ENCODE results near the gene LRRC8D. TPM values are rescaled to one million over a fixed set of nuclear protein-coding genes. Genes with fewer than 3 reads are reported as not detected.

Gene LRRC8D
- total and polyA plus RNA-seq, 2 experiments from 2014 or later: 10.1 to 13.8 TPM

- H3K27ac ChIP-seq: no peak overlapping the region
- no peaks in the 10 kb centered on the region for H3K27me3 ChIP-seq
- peak in 1 of 2 donors; percentile 64 for DNase-seq (ENCODE audit: low read depth in 1 of 2, low spot score in 1 of 2)
- TF ChIP-seq CTCF (IDR thresholded peaks at IDR 0.05; ENCODE audit: low read depth, low read length): peak; percentile 12
- H3K4me3 ChIP-seq: no peak overlapping the region
- no peaks in the 10 kb centered on the region for H3K36me3 ChIP-seq
- H3K4me1 ChIP-seq (ENCODE audit: low read depth): no peaks in the 10 kb centered on the region
- H3K9me3 ChIP-seq (ENCODE audit: low read depth): no peaks in the 10 kb centered on the region
These were observed 141.4 kb downstream of the LRRC8D start for GRCh38 chr1:89962024-89962741.

GRCh38 chr1:89962742-89963075 is 141.9 kb downstream of the LRRC8D start:
- no peak for TF ChIP-seq CTCF (IDR thresholded peaks at IDR 0.05; ENCODE audit: low read depth, low read length)
- H3K27ac ChIP-seq: no peak overlapping the region
- H3K4me1 ChIP-seq (ENCODE audit: low read depth): no peaks in the 10 kb centered on the region
- no peak overlapping the region for H3K4me3 ChIP-seq
- DNase-seq (ENCODE audit: low read depth in 1 of 2, low spot score in 1 of 2): peak in 1 of 2 donors; percentile 21
- H3K36me3 ChIP-seq: no peaks in the 10 kb centered on the region
- H3K9me3 ChIP-seq (ENCODE audit: low read depth): no peaks in the 10 kb centered on the region
- H3K27me3 ChIP-seq: no peaks in the 10 kb centered on the region

- Histone ChIP-seq H3K36me3 (no peaks in the 10 kb centered on the region), H3K27me3 (no peaks in the 10 kb centered on the region), H3K4me1 (ENCODE audit: low read depth) (no peaks in the 10 kb centered on the region), H3K27ac (no peak overlapping the region), H3K9me3 (ENCODE audit: low read depth) (no peaks in the 10 kb centered on the region), H3K4me3 (no peak overlapping the region)
- TF ChIP-seq CTCF (IDR thresholded peaks at IDR 0.05; ENCODE audit: low read depth, low read length): no peak
- peak in 1 of 2 donors; percentile 58 for DNase-seq (ENCODE audit: low read depth in 1 of 2, low spot score in 1 of 2)
These were observed 144.4 kb downstream of the LRRC8D start for GRCh38 chr1:89965193-89965768.

DNA sequence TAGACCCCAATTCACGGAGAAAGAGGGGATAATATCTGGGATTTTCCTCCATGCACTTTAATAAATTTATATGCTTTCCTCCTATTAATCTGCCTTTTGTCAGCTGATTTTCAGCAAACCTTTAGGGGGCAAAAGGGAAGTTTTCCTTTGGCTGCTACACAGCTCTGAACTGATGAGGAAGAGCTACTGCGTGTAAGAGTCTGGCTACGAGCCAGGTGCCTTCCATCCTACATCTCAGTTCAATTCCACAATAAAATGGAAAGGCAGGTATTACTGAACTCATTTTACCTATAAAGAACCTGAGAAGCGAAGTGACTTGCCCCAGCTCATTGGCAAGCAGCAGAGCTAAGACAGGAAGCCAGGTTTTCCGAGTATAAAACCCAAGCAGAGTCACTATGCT is 145.8 kb downstream of the LRRC8D start:
- Histone ChIP-seq H3K9me3 (ENCODE audit: low read depth) (no peaks in the 10 kb centered on the region), H3K27me3 (no peaks in the 10 kb centered on the region), H3K4me3 (no peak overlapping the region), H3K36me3 (no peaks in the 10 kb centered on the region), H3K27ac (no peak overlapping the region), H3K4me1 (ENCODE audit: low read depth) (no peaks in the 10 kb centered on the region)
- TF ChIP-seq CTCF (IDR thresholded peaks at IDR 0.05; ENCODE audit: low read depth, low read length): no peak
- no peak for DNase-seq (ENCODE audit: low read depth in 1 of 2, low spot score in 1 of 2)

DNA sequence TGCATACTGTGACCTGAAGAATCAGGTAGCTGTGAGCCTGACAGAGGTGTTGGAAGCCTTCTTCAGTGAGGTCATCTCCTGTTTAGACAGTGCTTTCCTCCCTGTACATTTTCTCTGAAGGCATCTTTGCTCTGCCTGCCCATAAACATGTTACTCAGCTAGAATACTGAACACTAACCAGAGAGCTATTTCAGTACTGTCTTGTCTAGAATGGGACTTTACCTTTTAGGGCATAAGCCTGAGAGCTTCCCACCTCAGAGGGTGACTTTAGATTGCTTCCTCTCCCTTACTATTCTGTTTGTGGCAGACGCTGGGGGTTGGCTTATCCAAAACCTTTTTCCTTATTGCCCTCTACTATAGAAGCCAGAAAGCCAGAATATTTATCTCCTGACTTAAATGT is 150.8 kb downstream of the LRRC8D start:
- Histone ChIP-seq H3K27ac (no peak overlapping the region), H3K9me3 (ENCODE audit: low read depth) (no peaks in the 10 kb centered on the region), H3K36me3 (no peaks in the 10 kb centered on the region), H3K27me3 (no peaks in the 10 kb centered on the region), H3K4me3 (no peak overlapping the region), H3K4me1 (ENCODE audit: low read depth) (peaks cover 3% of the 10 kb centered on the region)
- no peak for DNase-seq (ENCODE audit: low read depth in 1 of 2, low spot score in 1 of 2)
- TF ChIP-seq CTCF (IDR thresholded peaks at IDR 0.05; ENCODE audit: low read depth, low read length): no peak

Data from cardiac muscle cell (in vitro differentiated cells and primary cell).